ENCODE measurements around the gene CHADL. TPM values are rescaled to one million over a fixed set of nuclear protein-coding genes. Genes with fewer than 3 reads are reported as not detected.
A peak's percentile ranks its signal among the peaks of the same experiment; 100 is the strongest.

Gene CHADL
- total and polyA plus RNA-seq, 4 donors, result 1.00 to 4.2 (median 3.9) TPM

DNA sequence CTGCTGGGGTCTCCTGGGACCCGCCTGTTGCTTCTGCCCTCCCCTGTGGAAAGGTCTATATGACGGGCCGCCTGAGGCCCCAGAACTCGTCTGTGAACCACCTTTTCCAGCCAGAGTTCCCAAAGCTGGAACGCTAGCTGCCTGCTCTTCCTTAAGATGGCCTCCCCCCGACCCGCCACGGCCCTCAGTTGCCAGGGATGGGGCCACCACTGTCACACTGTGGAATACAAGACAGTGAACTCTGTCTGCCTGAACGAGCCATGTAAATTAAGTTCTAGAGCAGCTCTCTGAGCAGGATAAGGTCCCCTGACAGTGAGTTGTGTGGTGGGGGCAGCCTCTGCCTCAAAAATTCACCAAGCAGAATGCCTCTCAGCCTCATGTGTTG lies 10.3 kb downstream of the CHADL start:
- peak overlapping the region in 1 of 2 donors; percentile 18 for H3K27ac ChIP-seq (ENCODE audit: low read depth in 1 of 2, low read length in 1 of 2)
- no peaks in the 10 kb centered on the region for H3K9me3 ChIP-seq (ENCODE audit: control insufficient read depth in 4 of 4, insufficient read depth in 3 of 4, low read length in 3 of 4)
- TF ChIP-seq CTCF (IDR thresholded peaks at IDR 0.05; ENCODE audit: control extremely low read depth, extremely low read depth), result no peak
- H3K36me3 ChIP-seq (ENCODE audit: control insufficient read depth in 4 of 4, insufficient read depth in 4 of 4, low read length in 4 of 4), result peaks cover 3 to 39% (median 10%) of the 10 kb centered on the region in 4 donors
- peaks cover 0 to 9% (median 0%) of the 10 kb centered on the region in 5 donors for H3K4me1 ChIP-seq (ENCODE audit: control insufficient read depth in 5 of 5, insufficient read depth in 5 of 5, low read length in 5 of 5)
- H3K4me3 ChIP-seq, result no peak overlapping the region
- no peaks in the 10 kb centered on the region for H3K27me3 ChIP-seq (ENCODE audit: control insufficient read depth in 3 of 3, insufficient read depth in 3 of 3, low read length in 2 of 3)
- H3K9ac ChIP-seq (ENCODE audit: insufficient read depth in 1 of 2, low read length in 2 of 2), result no peak overlapping the region
- DNase-seq, result no peak
- WGBS, 2 donors, result 90 to 93% methylated on average over 9 of the region's 9 CpGs
- no peak for ATAC-seq (ENCODE audit: insufficient read depth, low FRiP score)

- H3K36me3 ChIP-seq (ENCODE audit: control insufficient read depth in 4 of 4, insufficient read depth in 4 of 4, low read length in 4 of 4), result peaks cover 3 to 44% (median 12%) of the 10 kb centered on the region in 4 donors
- TF ChIP-seq CTCF (IDR thresholded peaks at IDR 0.05; ENCODE audit: control extremely low read depth, extremely low read depth), result no peak
- ATAC-seq (ENCODE audit: insufficient read depth, low FRiP score) (no peak), DNase-seq (peak in 1 of 3 donors; percentile 34)
- no peaks in the 10 kb centered on the region for H3K9me3 ChIP-seq (ENCODE audit: control insufficient read depth in 4 of 4, insufficient read depth in 3 of 4, low read length in 3 of 4)
- H3K4me1 ChIP-seq (ENCODE audit: control insufficient read depth in 5 of 5, insufficient read depth in 5 of 5, low read length in 5 of 5), result peaks cover 0 to 5% (median 0%) of the 10 kb centered on the region in 5 donors
- H3K9ac ChIP-seq (ENCODE audit: insufficient read depth in 1 of 2, low read length in 2 of 2), result no peak overlapping the region
- no peak overlapping the region for H3K4me3 ChIP-seq
- peak overlapping the region in 1 of 2 donors; percentile 18 for H3K27ac ChIP-seq (ENCODE audit: low read depth in 1 of 2, low read length in 1 of 2)
- 52 to 58% methylated on average over 16 to 17 of the region's 17 CpGs for WGBS, 2 donors
- no peaks in the 10 kb centered on the region for H3K27me3 ChIP-seq (ENCODE audit: control insufficient read depth in 3 of 3, insufficient read depth in 3 of 3, low read length in 2 of 3)
Observed at GRCh38 chr22:41229730-41230400, 10.9 kb downstream of the CHADL start.

- DNase-seq (no peak), ATAC-seq (ENCODE audit: insufficient read depth, low FRiP score) (no peak)
- Histone ChIP-seq H3K4me3 (no peak overlapping the region), H3K9ac (ENCODE audit: insufficient read depth in 1 of 2, low read length in 2 of 2) (no peak overlapping the region), H3K27me3 (ENCODE audit: control insufficient read depth in 3 of 3, insufficient read depth in 3 of 3, low read length in 2 of 3) (no peaks in the 10 kb centered on the region), H3K4me1 (ENCODE audit: control insufficient read depth in 5 of 5, insufficient read depth in 5 of 5, low read length in 5 of 5) (peaks cover 0 to 5% (median 0%) of the 10 kb centered on the region in 5 donors), H3K9me3 (ENCODE audit: control insufficient read depth in 4 of 4, insufficient read depth in 3 of 4, low read length in 3 of 4) (no peaks in the 10 kb centered on the region), H3K27ac (ENCODE audit: low read depth in 1 of 2, low read length in 1 of 2) (no peak overlapping the region), H3K36me3 (ENCODE audit: control insufficient read depth in 4 of 4, insufficient read depth in 4 of 4, low read length in 4 of 4) (peaks cover 3 to 50% (median 12%) of the 10 kb centered on the region in 4 donors)
- WGBS, 2 donors, result 88 to 90% methylated on average over 6 of the region's 6 CpGs
- no peak for TF ChIP-seq CTCF (IDR thresholded peaks at IDR 0.05; ENCODE audit: control extremely low read depth, extremely low read depth)
Observed at GRCh38 chr22:41229215-41229614, 11.5 kb downstream of the CHADL start.
